HCT116 (cell line): ENCODE data around the gene CCDC107. TPM values are rescaled to one million over a fixed set of nuclear protein-coding genes. Genes with fewer than 3 reads are reported as not detected.
"Not testable (repeated sequence)": the region's sequence is repeated elsewhere in the genome, so short reads cannot be mapped to it uniquely, and the experiment has no call there.

Experiments used
- ATAC-seq: fragments of 200-7000 bp; cut with Tn5 transposase; 2 replicates; pipeline ENCODE4 v1.9.1; 2020; ENCODE audit warnings: mild to moderate bottlenecking, moderate library complexity
- BruUV-seq: library from RNA; stranded (reverse); fragments of 400-500 nt; replicated peaks from 2 replicates; lab custom pipeline; 2021; lab: Mats Ljungman, UMichigan
- CTCF ChIA-PET: fragments of 300-600 bp; sonication (Branson Sonifier 250); formaldehyde crosslinking; loops from one replicate; lab custom pipeline; 2021; ENCODE audit warnings: antibody characterized with exemption; lab: Charles Lee
- POLR2A ChIA-PET: fragments of 300-600, 350-600 bp; sonication (Branson Sonifier 250); formaldehyde crosslinking; loops from one replicate; lab custom pipeline; 2021; ENCODE audit warnings: antibody characterized with exemption; lab: Charles Lee
- RAD21 ChIA-PET, 2 experiments: fragments of 300-600 bp; sonication (Branson Sonifier 250); formaldehyde crosslinking; loops; one replicate each; lab custom pipeline; 2023; ENCODE audit warnings: low total read pairs in 2 of 2; ENCODE audit not compliant: uncharacterized antibody in 2 of 2, unreplicated experiment in 2 of 2, low non-redundant PET in 1 of 2; lab: Charles Lee
- DNase-seq: peaks from one replicate; pipeline ENCODE4 v3.0.0-alpha.2; 2010; ENCODE audit warnings: low read depth, low spot score
- H2AFZ ChIP-seq: fragments of 200-600 bp; shearing (Covaris generic), sonication (generic); 2 replicates; pipeline ENCODE4 v1.6.1; 2017; ENCODE audit warnings: low read depth, mixed run types, mixed read lengths, antibody characterized with exemption, low read length; ENCODE audit not compliant: poor library complexity, severe bottlenecking
- H3K27ac ChIP-seq: 2 replicates; pipeline ENCODE4 v1.5.1; 2012; ENCODE audit warnings: low read depth, low read length
- H3K27me3 ChIP-seq: fragments of 200-600 bp; sonication (generic); 2 replicates; pipeline ENCODE4 v1.6.1; 2016; ENCODE audit warnings: mixed run types, low read length, mixed read lengths; ENCODE audit not compliant: insufficient read depth
- H3K36me3 ChIP-seq, 2 experiments: fragments of 200-500 bp in 1 of 2; fragments of 200-600 bp in 1 of 2; sonication (Bioruptor generic) in 1 of 2; sonication (generic) in 1 of 2; 2 replicates each; pipeline versions ENCODE4 v1.5.1 to v1.6.1; 2014 to 2016; ENCODE audit warnings: low read length in 2 of 2, inconsistent platforms in 1 of 2, mixed read lengths in 1 of 2, mixed run types in 1 of 2; ENCODE audit not compliant: insufficient read depth in 2 of 2, control insufficient read depth in 1 of 2
- H3K4me1 ChIP-seq, 2 experiments: fragments of 200-600 bp in 1 of 2; sonication (generic) in 1 of 2; 2 replicates each; pipeline versions ENCODE4 v1.5.1 to v1.6.1; 2012 to 2017; ENCODE audit warnings: low read length in 2 of 2, inconsistent platforms in 1 of 2, mild to moderate bottlenecking in 1 of 2, mixed read lengths in 1 of 2, mixed run types in 1 of 2, moderate library complexity in 1 of 2; ENCODE audit not compliant: insufficient read depth in 2 of 2, control insufficient read depth in 1 of 2
- H3K4me2 ChIP-seq: fragments of 200-600 bp; sonication (generic); 2 replicates; pipeline ENCODE4 v1.6.1; 2017; ENCODE audit warnings: mixed run types, low read length, mixed read lengths
- H3K4me3 ChIP-seq, 2 experiments: fragments of 200-600 bp in 1 of 2; sonication (generic) in 1 of 2; replicated peaks in 1 of 2; 2 replicates each; pipeline ENCODE4 v1.5.1; 2011 to 2016; ENCODE audit warnings: low read length in 2 of 2, control low read depth in 1 of 2, low read depth in 1 of 2, mild to moderate bottlenecking in 1 of 2, mixed read lengths in 1 of 2, mixed run types in 1 of 2
- H3K79me2 ChIP-seq: fragments of 200-600 bp; sonication (generic); 2 replicates; pipeline ENCODE4 v1.6.1; 2017; ENCODE audit warnings: mild to moderate bottlenecking, mixed run types, low read length, moderate library complexity, mixed read lengths; ENCODE audit not compliant: insufficient read depth
- H3K9ac ChIP-seq: fragments of 200-600 bp; sonication (generic); 2 replicates; pipeline ENCODE4 v1.6.1; 2016; ENCODE audit warnings: low read length, mixed read lengths
- H3K9me2 ChIP-seq: fragments of 200-600 bp; sonication (generic), shearing (Covaris generic); 2 replicates; pipeline ENCODE4 v1.6.1; 2017; ENCODE audit warnings: mixed run types, mild to moderate bottlenecking, moderate library complexity; ENCODE audit not compliant: insufficient read depth
- H3K9me3 ChIP-seq, 2 experiments: fragments of 200-500 bp in 1 of 2; fragments of 200-600 bp in 1 of 2; sonication (Bioruptor generic) in 1 of 2; sonication (generic) in 1 of 2; 2 replicates each; pipeline ENCODE4 v1.6.1; 2014 to 2017; ENCODE audit warnings: low read length in 2 of 2, mixed read lengths in 2 of 2, inconsistent platforms in 1 of 2, low read depth in 1 of 2, mild to moderate bottlenecking in 1 of 2, mixed run types in 1 of 2, moderate library complexity in 1 of 2; ENCODE audit not compliant: control insufficient read depth in 1 of 2, insufficient read depth in 1 of 2
- H4K20me1 ChIP-seq: fragments of 200-600 bp; sonication (generic), shearing (Covaris generic); 2 replicates; pipeline ENCODE4 v1.6.1; 2017; ENCODE audit warnings: mixed run types, mild to moderate bottlenecking, moderate library complexity; ENCODE audit not compliant: insufficient read depth
- CTCF ChIP-seq, 3 experiments: fragments of 200-600 bp in 1 of 3; sonication (generic) in 1 of 3; IDR thresholded peaks in 2 of 3; conservative IDR thresholded peaks in 1 of 3; 2 replicates each; pipeline ENCODE4 v1.5.1; 2012 to 2017; ENCODE audit warnings: low read depth in 2 of 3, low read length in 2 of 3, antibody characterized with exemption in 1 of 3, borderline replicate concordance in 1 of 3, control low read depth in 1 of 3, mild to moderate bottlenecking in 1 of 3, mixed read lengths in 1 of 3, mixed run types in 1 of 3, moderate library complexity in 1 of 3; ENCODE audit not compliant: insufficient read depth in 1 of 3
- intact Hi-C: fragments of 100-400 bp; cut with micrococcal nuclease; formaldehyde crosslinking; loops from 2 replicates; pipeline ENCODE4 v1.10.0; 2022
- total RNA-seq: library from RNA; stranded (reverse); gene quantifications from one replicate; pipeline ENCODE4 v1.2.1, GENCODE V29; 2021; ENCODE audit not compliant: unreplicated experiment
- TF ChIP-seq, protein P1 (sequence below): IDR thresholded peaks from 2 replicates; pipeline ENCODE4 v1.6.1; 2012; ENCODE audit warnings: low read depth

The CCDC107 gene
- total RNA-seq, 1 experiment from 2014 or later = 11.1 TPM

- Histone ChIP-seq H3K36me3 (peaks cover 3 to 12% of the 10 kb centered on the region in 2 experiments; a peak in 3 of 4 replicates), H3K9ac (no peak overlapping the region), H3K4me3 (no peak overlapping the region), H3K27me3 (no peaks in the 10 kb centered on the region), H4K20me1 (no peaks in the 10 kb centered on the region), H3K9me3 (no peaks in the 10 kb centered on the region), H3K4me2 (no peak overlapping the region), H3K4me1 (peaks cover 4 to 7% of the 10 kb centered on the region in 2 experiments; a peak in 3 of 4 replicates), H2AFZ (no peak overlapping the region), H3K27ac (no peak overlapping the region), H3K79me2 (peaks cover 9% of the 10 kb centered on the region; the same call in 1 of the 2 replicates), H3K9me2 (no peaks in the 10 kb centered on the region)
- CTCF ChIA-PET = interaction anchor here (0.8 to 1.5 kb wide), 8 partner anchors 9 to 122 kb away, joined by 3 to 12 read pairs (median 4); partner anchors contain the start of gene CREB3
- POLR2A ChIA-PET = no interaction called here
- DNase-seq (peak; percentile 13), ATAC-seq (peak; percentile 93)
- BruUV-seq = no TSS peak
- peak in 2 of 3 experiments; percentile 77 to 88; a peak in 4 of 6 replicates for TF ChIP-seq CTCF (IDR thresholded peaks at IDR 0.05 in 2 of 3, conservative IDR thresholded peaks at IDR 0.05 in 1 of 3; ENCODE audit: borderline replicate concordance in 1 of 3, insufficient read depth in 1 of 3, low read depth in 2 of 3, low read length in 2 of 3)
- TF ChIP-seq, protein P1, sequence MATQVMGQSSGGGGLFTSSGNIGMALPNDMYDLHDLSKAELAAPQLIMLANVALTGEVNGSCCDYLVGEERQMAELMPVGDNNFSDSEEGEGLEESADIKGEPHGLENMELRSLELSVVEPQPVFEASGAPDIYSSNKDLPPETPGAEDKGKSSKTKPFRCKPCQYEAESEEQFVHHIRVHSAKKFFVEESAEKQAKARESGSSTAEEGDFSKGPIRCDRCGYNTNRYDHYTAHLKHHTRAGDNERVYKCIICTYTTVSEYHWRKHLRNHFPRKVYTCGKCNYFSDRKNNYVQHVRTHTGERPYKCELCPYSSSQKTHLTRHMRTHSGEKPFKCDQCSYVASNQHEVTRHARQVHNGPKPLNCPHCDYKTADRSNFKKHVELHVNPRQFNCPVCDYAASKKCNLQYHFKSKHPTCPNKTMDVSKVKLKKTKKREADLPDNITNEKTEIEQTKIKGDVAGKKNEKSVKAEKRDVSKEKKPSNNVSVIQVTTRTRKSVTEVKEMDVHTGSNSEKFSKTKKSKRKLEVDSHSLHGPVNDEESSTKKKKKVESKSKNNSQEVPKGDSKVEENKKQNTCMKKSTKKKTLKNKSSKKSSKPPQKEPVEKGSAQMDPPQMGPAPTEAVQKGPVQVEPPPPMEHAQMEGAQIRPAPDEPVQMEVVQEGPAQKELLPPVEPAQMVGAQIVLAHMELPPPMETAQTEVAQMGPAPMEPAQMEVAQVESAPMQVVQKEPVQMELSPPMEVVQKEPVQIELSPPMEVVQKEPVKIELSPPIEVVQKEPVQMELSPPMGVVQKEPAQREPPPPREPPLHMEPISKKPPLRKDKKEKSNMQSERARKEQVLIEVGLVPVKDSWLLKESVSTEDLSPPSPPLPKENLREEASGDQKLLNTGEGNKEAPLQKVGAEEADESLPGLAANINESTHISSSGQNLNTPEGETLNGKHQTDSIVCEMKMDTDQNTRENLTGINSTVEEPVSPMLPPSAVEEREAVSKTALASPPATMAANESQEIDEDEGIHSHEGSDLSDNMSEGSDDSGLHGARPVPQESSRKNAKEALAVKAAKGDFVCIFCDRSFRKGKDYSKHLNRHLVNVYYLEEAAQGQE = no peak
- RAD21 ChIA-PET = interaction anchor here in 1 of 2 experiments (0.6 kb wide), 1 partner anchor 1958 kb away, joined by 5 read pairs; no protein-coding TSS in a partner anchor
- intact Hi-C loops = no loop called here
Measured at GRCh38 chr9:35611230-35611797, 46.8 kb upstream of the CCDC107 start.

DNA sequence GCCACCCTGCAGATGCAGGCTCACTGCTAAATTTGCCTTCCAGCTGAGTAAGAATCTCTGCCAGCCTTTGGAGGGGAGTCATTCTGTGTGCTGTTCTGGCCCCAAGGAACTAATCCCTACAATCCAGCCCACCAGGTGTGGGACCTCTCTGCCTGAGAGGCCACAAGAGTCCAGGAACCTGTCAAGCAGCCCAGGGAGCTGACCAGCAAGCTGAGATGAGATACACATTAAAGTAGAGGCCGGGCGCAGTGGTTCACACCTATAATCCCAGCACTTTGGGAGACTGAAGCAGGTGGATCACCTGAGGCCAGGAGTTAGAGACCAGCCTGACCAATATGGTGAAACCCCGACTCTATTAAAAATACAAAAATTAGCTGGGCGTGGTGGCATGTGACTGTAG lies 46.0 kb upstream of the CCDC107 start:
- intact Hi-C loops, H3K9ac ChIP-seq, H3K27ac ChIP-seq, RAD21 ChIA-PET, POLR2A ChIA-PET, H3K9me3 ChIP-seq, DNase-seq, H3K4me1 ChIP-seq, H3K4me2 ChIP-seq, H3K4me3 ChIP-seq, ATAC-seq, H4K20me1 ChIP-seq, H2AFZ ChIP-seq, H3K9me2 ChIP-seq, H3K79me2 ChIP-seq, BruUV-seq, H3K27me3 ChIP-seq: not testable (repeated sequence)
- H3K36me3 ChIP-seq = peaks cover 3 to 12% of the 10 kb centered on the region in 2 experiments; a peak in 3 of 4 replicates
- CTCF ChIA-PET = interaction anchor here (1.1 to 1.4 kb wide), 3 partner anchors 17 to 121 kb away, joined by 3 to 12 read pairs (median 4); partner anchors contain the start of gene CREB3
